G401 (cell line): ENCODE measurements around the gene MYO18A. TPM values are rescaled to one million over a fixed set of nuclear protein-coding genes. Genes with fewer than 3 reads are reported as not detected.

Experiments
- DNase-seq: peaks from one replicate; pipeline ENCODE4 v3.0.0-alpha.2; 2015; ENCODE audit warnings: low spot score
- in situ Hi-C: cut with HindIII; loops from 2 replicates; pipeline ENCODE4 v1.10.0; 2016; ENCODE audit warnings: low sequenced_read_pairs, mixed read lengths
- total RNA-seq: library from RNA; depleted of rRNA; stranded (reverse); fragments of >200 nt; shearing (Covaris generic); gene quantifications from 2 replicates; pipeline ENCODE4 v1.2.3, GENCODE V29; 2014; rRNA removed

The MYO18A gene
- total RNA-seq, 1 experiment from 2014 or later = 42.1 TPM

DNA sequence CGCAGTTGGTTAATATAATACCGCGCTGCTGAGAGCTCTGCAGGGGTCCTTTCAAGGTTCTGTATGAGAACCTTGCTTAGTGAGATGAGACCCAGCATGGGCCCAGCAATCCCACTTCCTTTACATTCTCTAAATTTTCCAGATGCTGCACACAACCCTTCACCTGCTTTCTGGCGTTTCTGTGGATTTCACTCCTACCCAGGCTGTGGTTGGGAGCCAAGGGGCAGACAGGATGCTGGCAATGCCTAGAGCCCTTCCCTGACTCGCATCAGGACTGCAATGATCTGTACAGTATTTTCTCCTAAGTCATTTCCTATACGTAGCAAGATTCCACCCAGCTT is 147.4 kb downstream of the MYO18A start:
- in situ Hi-C loops = no loop called here
- no peak for DNase-seq

DNA sequence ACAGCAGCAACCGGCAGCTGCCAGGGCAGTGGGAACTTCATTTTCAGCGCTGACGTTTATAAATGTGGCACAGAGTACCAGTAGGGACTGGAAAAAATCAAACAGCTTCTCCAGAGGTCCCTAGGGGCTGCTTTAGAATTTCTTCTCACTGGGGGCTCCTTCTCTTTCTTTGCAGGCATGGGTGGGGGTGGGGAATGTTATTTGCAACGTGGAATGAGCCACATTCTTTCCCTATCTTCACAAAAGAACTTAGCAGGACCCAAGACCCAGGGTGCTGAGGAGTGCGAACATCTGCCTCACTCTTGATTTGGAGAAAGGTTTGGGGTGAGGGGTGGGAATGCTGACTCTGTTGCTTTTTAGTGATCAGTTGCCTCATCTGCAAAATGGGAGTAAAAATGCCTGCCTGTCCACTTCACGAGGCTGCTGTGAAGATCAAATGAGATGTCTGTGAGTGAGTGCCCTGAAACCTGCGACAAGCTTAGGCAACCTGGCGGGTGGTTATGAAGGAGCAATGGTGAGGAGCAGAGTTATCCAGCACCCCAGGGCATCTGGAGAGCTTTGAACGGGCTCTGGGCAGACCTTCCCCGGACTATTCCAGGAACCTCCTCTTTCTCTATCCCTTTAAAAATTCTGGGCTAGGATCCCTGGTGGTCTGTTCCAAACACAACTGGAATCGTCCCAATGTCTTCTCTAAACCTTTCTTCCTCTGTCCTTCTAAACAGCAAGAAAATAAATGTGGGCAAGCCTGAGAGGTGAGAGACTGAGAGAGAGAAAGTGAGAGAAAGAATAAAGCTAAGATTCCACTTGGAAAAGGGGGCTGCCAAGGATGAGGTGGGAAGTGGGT is 148.0 kb downstream of the MYO18A start:
- no peak for DNase-seq
- in situ Hi-C loops = no loop called here

DNA sequence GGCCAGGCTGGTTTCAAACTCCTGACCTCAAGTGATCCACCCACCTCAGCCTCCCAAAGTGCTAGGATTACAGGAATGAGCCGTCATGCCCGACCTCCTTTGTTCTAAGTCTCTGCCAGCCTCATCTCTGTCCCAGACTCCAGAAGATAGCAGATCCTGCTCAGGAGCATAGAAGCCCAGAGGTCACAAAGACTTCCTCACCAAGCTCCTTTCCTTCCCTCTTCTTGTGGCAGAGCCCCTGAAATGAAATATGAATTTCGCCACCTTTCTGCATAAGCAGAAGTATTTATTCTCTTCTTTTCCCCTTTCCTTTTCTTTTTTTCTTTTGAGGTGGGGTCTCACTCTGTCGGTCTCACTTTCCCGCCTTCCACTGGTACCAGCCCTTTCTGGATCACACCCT is 148.7 kb downstream of the MYO18A start:
- no peak for DNase-seq
- in situ Hi-C loops = no loop called here

DNA sequence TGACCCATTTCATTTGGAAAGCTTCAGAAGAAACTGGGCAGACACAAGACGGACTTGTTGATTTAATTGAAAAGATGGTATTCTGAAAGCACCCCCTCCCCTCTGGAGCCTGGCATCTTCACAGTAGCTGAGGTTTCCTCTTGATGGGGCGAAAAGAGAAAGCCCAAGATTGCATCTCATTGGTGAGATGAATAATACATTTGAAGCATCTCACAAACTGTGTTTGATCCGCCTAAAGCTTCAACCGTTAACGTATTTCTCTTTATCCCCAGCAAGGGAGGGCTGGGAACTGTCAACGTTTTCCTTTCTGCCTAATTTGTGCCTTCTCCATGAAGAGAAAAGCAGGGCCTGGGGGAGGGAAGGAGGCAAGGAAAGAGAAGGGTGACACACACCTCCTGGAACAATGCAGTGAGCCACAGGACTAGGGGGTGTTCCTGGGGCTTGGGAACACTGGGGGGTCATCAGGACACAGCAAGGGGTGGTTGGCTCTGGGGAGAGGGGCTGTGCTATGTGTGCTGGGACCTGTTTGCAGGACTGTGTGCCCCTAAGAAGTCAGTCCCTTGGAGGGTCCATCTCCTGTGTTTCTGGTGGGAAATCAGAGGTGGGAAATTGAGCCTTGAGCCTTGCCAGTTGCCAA is 155.8 kb downstream of the MYO18A start:
- in situ Hi-C loops = loop anchor here (10.0 kb wide), 1 partner anchor 60 kb away; no protein-coding TSS in a partner anchor
- no peak for DNase-seq

DNA sequence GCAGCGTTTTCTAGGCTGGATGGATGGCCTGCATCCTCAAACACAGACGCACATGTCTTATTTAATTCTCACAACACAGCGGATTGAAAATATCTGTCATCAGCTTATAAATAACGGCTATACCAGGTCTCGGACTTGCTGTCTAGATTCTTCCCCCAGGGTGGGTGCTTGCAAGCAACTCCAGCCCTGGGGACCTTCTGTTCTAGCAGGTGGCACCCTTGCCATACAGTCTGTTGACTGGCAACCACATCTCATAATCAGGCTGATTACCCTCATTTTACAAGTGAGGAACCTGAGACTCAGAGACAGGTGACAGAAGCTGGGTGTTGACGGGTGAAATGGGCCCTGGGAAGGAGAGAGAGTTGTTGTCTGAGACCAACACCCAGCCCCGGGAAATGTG is 158.1 kb downstream of the MYO18A start:
- in situ Hi-C loops = loop anchor here (10.0 kb wide), 1 partner anchor 63 kb away; no protein-coding TSS in a partner anchor
- no peak for DNase-seq

DNA sequence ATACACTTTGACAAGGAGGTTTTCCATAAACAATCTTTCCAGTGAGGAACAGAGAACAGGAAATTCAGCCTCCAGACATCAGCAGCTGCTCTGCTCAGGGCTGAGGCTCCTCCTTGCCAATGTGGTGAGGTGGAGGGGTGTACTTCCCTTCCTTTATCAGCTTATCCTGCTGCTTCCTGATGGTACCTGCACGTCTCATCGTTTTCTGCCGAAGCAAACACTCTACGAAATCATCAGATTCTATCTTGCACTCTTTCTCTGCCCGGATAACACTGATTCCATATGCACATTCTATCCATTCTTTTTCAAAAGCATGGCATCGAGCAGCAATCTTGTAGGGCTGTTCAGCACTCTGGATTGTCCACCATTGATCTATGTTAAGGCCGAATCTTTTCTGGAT is 159.0 kb downstream of the MYO18A start:
- in situ Hi-C loops = loop anchor here (10.0 kb wide), 1 partner anchor 64 kb away; no protein-coding TSS in a partner anchor
- no peak for DNase-seq

Other genes starting within 250 kb of the MYO18A start
- gene PHF12, start 228.9 kb downstream of the MYO18A start, total RNA-seq = 26.8 and 48.5 TPM in 2 replicates
- not detected in 2 replicates for gene SEZ6, start 174.4 kb downstream of the MYO18A start, total RNA-seq
- 4.7 TPM in 1 of 2 replicates, not detected in the other for gene PIPOX, start 137.3 kb downstream of the MYO18A start, total RNA-seq
- 0.43 TPM in 1 of 2 replicates, not detected in the other for gene CRYBA1, start 66.5 kb upstream of the MYO18A start, total RNA-seq
- 22.3 and 30.8 TPM in 2 replicates for gene NUFIP2, start 113.8 kb upstream of the MYO18A start, total RNA-seq
- 31.1 and 38.5 TPM in 2 replicates for gene TAOK1, start 210.0 kb upstream of the MYO18A start, total RNA-seq